Measurements from ENCODE around the gene GLIS1. TPM values are rescaled to one million over a fixed set of nuclear protein-coding genes. Genes with fewer than 3 reads are reported as not detected.

The GLIS1 gene
- polyA plus RNA-seq, 1 donor from 2014 or later, result not detected

DNA sequence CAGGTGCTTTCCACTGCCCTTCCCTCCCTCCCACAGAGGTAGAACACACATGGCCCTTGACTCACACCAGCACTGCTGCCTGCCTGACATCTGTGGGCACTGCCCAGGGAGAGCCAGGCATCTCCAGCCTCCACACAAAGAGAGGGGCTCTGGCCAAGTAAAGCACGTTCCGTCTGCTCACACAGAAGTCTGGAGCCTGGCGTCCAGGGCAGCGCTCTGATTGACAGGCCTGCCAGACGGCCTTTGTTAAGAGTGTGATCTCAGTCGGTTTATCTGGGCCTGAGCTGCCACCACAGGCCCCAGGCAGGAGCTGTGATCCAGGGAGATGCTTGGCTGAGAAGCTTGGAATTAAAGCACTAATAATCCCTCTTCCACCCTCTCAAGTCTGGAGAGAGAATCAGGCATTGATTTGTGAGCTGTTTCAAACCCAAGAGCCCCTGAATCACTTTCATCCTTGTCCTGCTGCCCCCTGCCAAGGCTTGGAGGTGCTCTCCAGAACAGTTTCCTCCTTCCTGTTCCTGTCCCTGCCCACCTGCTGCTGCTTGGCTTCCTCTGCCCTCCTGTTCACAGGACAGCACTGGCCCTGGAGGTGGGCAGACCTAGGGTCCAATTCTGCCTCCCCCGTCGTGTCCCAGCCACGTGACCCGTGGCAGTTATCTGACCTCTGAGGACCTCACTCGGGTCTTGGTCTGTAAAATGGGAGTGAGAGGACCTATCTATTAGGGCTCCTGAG, 276.0 kb downstream of the GLIS1 start:
- Histone ChIP-seq H3K79me2 (replicated peaks; ENCODE audit: insufficient read depth, low read length) (no peaks in the 10 kb centered on the region), H2AFZ (ENCODE audit: low read depth, low read length) (no peak overlapping the region), H3K9me3 (ENCODE audit: low read length) (no peaks in the 10 kb centered on the region)

GRCh38 chr1:53462193-53462592, 276.8 kb downstream of the GLIS1 start:
- H3K27me3 ChIP-seq (ENCODE audit: insufficient read depth, low read depth, low read length), result no peaks in the 10 kb centered on the region
- H2AFZ ChIP-seq (ENCODE audit: low read depth, low read length), result no peak overlapping the region
- H3K4me2 ChIP-seq (ENCODE audit: low read length), result no peak overlapping the region
- no peak overlapping the region for H3K27ac ChIP-seq (ENCODE audit: low read length)
- H3K9me2 ChIP-seq (ENCODE audit: insufficient read depth, low read length), result no peaks in the 10 kb centered on the region
- no peak for TF ChIP-seq EZH2 (IDR thresholded peaks at IDR 0.05; ENCODE audit: borderline replicate concordance, insufficient read depth, low read length, poor library complexity, severe bottlenecking)
- no peak for TF ChIP-seq EP300 (conservative IDR thresholded peaks at IDR 0.05; ENCODE audit: poor library complexity, severe bottlenecking)
- TF ChIP-seq MXI1 (conservative IDR thresholded peaks at IDR 0.05; ENCODE audit: poor library complexity, severe bottlenecking), result no peak
- no peak for TF ChIP-seq SMC3 (conservative IDR thresholded peaks at IDR 0.05; ENCODE audit: poor library complexity)
- no peak for TF ChIP-seq RAD21 (conservative IDR thresholded peaks at IDR 0.05)
- TF ChIP-seq POLR2AphosphoS5 (IDR thresholded peaks at IDR 0.05), result no peak
- no peak for TF ChIP-seq TAF1 (IDR thresholded peaks at IDR 0.05; ENCODE audit: low read depth)
- TF ChIP-seq CTCF (IDR thresholded peaks at IDR 0.05; ENCODE audit: poor library complexity, severe bottlenecking), result no peak
- TF ChIP-seq, protein P1, sequence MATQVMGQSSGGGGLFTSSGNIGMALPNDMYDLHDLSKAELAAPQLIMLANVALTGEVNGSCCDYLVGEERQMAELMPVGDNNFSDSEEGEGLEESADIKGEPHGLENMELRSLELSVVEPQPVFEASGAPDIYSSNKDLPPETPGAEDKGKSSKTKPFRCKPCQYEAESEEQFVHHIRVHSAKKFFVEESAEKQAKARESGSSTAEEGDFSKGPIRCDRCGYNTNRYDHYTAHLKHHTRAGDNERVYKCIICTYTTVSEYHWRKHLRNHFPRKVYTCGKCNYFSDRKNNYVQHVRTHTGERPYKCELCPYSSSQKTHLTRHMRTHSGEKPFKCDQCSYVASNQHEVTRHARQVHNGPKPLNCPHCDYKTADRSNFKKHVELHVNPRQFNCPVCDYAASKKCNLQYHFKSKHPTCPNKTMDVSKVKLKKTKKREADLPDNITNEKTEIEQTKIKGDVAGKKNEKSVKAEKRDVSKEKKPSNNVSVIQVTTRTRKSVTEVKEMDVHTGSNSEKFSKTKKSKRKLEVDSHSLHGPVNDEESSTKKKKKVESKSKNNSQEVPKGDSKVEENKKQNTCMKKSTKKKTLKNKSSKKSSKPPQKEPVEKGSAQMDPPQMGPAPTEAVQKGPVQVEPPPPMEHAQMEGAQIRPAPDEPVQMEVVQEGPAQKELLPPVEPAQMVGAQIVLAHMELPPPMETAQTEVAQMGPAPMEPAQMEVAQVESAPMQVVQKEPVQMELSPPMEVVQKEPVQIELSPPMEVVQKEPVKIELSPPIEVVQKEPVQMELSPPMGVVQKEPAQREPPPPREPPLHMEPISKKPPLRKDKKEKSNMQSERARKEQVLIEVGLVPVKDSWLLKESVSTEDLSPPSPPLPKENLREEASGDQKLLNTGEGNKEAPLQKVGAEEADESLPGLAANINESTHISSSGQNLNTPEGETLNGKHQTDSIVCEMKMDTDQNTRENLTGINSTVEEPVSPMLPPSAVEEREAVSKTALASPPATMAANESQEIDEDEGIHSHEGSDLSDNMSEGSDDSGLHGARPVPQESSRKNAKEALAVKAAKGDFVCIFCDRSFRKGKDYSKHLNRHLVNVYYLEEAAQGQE (IDR thresholded peaks at IDR 0.05; ENCODE audit: borderline replicate concordance), result no peak
- H3K79me2 ChIP-seq (replicated peaks; ENCODE audit: insufficient read depth, low read length), result no peaks in the 10 kb centered on the region
- H3K9me3 ChIP-seq (ENCODE audit: low read length), result no peaks in the 10 kb centered on the region
- no peak overlapping the region for H3K9ac ChIP-seq (ENCODE audit: low read length)
- no peaks in the 10 kb centered on the region for H3F3A ChIP-seq (ENCODE audit: insufficient read depth, low read length, poor library complexity, severe bottlenecking)
- H3K4me3 ChIP-seq (ENCODE audit: low read length), result no peak overlapping the region
- H4K20me1 ChIP-seq (ENCODE audit: insufficient read depth), result no peaks in the 10 kb centered on the region
- H3K36me3 ChIP-seq (ENCODE audit: insufficient read depth, low read length), result no peaks in the 10 kb centered on the region

More for the DNA sequence above, 276.0 kb downstream of the GLIS1 start:
- Histone ChIP-seq H3K4me3 (ENCODE audit: low read length) (no peak overlapping the region), H3F3A (ENCODE audit: insufficient read depth, low read length, poor library complexity, severe bottlenecking) (no peaks in the 10 kb centered on the region), H3K4me2 (ENCODE audit: low read length) (no peak overlapping the region), H4K20me1 (ENCODE audit: insufficient read depth) (no peaks in the 10 kb centered on the region), H3K9me2 (ENCODE audit: insufficient read depth, low read length) (no peaks in the 10 kb centered on the region), H3K27me3 (ENCODE audit: insufficient read depth, low read depth, low read length) (no peaks in the 10 kb centered on the region), H3K27ac (ENCODE audit: low read length) (no peak overlapping the region), H3K36me3 (ENCODE audit: insufficient read depth, low read length) (no peaks in the 10 kb centered on the region), H3K9ac (ENCODE audit: low read length) (no peak overlapping the region)
- TF ChIP-seq RAD21 (conservative IDR thresholded peaks at IDR 0.05) (no peak), CTCF (IDR thresholded peaks at IDR 0.05; ENCODE audit: poor library complexity, severe bottlenecking) (no peak)

Measured in neural cell (in vitro differentiated cells).